Measurements from ENCODE around the gene AMBRA1.
A peak's percentile ranks its signal among the peaks of the same experiment; 100 is the strongest.
"Not testable (repeated sequence)": the region's sequence is repeated elsewhere in the genome, so short reads cannot be mapped to it uniquely, and the experiment has no call there.

The AMBRA1 gene

DNA sequence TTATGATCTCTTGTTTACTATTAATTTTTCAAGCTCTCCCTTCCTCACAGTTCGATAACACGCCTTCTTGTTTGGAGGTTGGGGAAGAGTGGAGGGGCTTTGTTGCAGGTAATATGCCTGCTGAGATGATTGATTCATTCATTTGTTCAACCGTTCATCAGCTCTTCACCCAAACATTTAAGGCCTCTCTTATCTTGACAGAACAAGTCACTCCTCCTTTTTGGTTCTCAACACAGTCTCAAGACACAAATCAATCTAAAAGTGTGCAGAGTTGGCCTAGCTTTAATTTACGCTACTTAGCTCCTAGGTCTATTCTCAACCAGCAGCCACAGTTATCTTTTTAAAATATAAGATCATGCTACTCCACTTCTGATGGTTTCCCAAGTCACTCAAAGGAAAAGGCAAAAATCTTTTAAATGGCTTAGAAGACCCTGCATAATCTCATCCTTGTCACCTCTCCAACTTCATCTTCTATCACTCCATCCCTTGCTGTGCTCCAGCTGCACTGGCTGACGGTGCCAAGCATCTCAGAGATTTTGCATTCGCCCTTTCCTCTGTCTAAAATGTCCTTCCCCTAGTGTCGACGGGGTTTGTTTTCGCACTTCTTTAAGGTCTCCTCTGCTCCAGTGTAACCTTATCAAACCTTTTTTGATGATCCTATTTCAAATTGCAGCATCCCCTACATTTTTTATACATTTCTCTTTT lies 60.3 kb downstream of the AMBRA1 start:
- no peak for DNase-seq (ENCODE audit: low read depth)

DNA sequence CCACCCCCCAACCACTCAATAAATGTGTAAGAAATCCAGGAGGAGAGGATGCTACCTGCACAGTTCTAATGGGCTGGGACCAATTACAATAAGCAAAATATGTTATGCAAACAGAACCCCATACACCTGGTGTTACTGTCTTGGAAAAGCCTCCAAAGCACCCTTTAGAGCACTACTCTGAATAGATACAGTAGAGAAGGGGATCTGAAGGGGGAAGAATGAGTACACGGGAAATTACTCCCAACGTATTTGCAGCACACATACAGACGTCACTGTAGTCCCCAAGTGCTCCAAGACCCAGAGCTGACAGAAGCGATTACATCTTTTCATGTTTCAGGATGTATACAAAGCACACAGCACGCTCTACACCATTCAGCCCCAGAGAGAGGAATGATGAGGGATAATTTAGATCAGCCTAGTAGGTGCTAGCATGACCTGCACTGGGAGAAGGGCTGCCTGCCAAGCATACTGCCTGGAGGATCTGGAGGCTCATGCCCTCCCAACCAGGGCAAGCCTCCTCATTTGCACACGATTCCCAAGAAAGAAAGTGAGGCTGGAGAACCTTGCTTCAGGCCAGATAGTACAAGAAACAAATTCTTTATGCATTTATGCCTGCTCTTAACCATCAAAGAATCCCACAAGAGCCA lies 63.8 kb downstream of the AMBRA1 start:
- DNase-seq (ENCODE audit: low read depth), result no peak

DNA sequence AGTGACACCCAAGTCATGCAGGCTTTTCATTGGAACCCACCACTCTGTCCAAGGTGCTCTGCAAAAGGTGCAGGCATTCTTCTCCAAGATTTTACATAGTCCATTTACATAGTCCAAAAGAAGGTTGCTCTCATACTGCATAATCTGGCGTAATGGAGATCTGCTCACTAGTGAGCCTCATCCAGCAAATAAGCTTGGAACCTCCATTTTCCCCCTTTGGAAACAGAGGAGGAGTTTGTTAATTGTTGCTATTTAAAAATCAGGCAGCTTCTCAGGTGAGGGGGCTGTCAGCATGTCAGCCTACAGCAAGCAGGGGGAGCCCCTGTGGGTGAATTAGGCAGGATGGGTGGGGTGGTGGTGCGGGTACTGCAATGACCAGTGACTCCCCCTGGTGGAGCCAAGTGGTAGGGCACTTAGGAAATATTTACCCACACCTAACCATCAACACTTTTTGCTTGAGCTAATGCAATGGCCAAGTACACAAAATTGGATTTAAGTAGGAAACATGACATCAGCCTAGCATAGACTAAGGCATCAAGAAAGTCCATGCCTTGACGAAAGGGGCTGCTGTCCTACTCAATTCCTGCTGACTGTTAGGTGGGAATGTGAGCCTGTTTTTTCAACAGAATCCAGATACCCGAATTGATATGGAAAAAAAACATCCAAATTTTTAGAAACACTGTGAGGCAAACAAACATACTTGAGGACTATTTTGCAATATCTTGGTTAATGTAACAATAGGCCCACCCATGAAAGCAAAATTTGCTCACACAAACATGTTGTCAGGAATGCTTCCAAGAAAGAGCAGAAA lies 64.5 kb downstream of the AMBRA1 start:
- peak; percentile 43 for DNase-seq (ENCODE audit: low read depth)

DNA sequence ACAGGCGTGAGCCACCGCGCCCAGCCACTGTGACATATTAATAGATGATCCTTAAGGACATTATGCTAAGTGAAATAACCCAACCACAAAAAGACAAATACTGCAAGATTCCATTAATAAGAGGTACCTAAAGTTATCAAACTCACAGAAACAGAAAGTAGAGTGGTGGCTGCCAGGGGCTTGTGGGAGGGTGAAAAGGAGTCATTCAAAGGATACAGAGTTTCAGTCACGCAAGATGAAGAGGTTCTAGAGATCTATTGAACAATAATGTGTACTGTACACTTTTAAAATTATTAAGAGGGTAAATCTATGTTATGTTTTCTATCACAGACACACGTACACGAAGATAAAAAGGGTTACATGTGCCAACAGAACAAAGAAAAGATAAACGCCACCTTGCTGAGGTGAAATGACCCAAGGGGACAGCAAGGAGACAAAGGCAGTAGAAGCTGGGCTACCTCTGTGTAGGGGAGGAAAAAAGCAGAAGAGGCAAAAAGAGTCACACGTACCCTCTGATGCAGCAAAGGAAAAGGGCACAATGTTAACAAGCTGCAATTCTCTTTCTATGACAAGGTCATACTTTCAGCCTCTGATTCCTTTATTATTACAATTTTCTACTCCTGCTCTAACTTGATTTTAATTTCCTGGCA lies 65.3 kb downstream of the AMBRA1 start:
- no peak for DNase-seq (ENCODE audit: low read depth)

DNA sequence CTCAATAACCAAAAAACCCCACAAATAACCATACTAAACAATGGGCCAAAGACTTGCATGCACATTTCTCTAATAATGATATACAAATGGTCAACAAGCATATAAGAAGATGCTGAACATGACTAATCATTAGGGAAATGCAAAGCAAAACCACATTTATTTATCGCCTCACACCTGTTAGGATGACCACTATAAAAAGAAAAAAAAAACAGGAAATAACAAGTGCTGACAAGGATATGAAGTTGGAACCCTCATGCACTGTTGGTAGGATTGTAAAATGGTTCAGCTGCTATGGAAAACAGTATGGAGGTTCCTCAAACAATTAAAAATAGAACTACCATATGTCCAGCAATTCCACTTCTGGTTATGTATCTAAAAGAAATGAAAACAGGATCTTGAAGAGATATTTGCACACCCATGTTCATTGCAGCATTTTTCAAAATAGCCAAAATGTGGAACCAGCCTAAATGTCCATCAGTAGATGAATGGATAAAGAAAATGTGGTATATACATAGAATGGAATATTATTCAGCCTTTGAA lies 66.2 kb downstream of the AMBRA1 start:
- DNase-seq (ENCODE audit: low read depth), result no peak

DNA sequence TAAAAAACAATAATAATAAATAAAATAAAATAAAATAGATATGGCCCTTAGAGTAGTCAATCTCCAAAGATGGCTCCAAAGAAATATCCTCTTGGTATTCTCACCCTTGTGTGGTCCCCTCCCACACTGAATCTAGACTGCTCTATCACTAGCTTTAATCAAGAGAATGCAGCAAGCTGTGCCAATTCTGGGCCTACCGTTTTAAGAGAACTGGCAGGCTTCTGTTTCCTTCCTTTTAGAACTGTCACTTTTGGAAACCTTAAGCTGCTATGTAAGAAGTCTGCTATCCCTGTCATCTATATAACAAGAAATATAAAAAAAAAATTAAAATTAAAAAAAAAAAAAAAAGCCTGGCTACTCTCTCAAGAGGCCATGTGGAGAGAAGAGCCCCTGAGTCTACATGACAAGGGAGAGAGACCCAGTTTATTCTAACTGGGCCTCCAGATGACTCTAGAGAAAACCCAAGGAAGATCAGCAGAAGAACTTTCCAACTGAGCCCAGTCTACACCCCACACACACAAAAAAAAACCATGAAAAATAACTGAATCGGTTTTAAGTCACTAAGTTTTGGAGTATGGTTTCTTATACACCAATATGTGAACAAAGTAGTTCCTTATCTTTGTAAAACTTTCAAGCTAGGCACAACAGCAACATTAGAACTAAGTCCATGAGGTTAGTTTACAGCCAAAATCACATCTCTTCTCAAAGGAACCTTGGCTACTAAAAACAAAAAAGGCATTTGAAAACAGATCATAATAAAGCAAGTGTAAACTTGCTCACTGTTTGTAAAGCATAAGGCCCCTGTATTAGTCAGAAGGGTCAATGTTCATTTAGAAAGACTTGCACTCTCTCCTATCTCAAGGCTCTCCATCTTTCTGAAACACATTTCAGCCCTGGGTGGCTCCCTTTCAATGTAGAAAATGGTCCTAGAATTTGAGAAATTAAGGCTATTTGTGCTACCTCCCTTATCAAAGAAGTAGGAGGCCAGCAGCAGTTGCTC lies 67.3 kb downstream of the AMBRA1 start:
- DNase-seq (ENCODE audit: low read depth), result no peak

DNA sequence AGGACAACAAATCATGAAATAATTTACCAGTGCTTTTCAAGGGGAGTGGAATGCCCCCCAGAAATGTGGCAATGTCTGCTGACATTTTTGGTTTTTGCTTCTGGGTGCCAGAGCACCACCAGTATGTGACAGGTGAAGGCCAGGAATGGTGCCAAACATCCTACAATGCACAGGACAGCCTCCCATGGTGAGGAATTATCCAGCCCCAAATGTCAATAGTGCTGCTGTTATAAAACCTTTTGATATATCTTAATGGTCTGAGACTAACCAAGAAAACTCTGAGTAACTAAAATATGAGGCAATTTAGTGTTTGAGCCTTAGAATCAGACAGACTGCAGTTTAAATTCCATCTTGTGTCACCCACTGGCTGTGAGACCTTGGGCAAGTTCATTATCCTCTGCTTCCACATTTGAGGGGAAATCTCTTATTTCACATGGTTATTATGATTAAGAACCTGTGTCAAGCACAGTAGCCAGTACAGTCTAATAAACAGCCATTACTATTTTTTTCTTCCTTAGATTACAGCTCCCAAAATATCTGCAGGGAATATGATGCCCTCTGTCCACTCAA lies 69.5 kb downstream of the AMBRA1 start:
- DNase-seq (ENCODE audit: low read depth), result no peak

DNA sequence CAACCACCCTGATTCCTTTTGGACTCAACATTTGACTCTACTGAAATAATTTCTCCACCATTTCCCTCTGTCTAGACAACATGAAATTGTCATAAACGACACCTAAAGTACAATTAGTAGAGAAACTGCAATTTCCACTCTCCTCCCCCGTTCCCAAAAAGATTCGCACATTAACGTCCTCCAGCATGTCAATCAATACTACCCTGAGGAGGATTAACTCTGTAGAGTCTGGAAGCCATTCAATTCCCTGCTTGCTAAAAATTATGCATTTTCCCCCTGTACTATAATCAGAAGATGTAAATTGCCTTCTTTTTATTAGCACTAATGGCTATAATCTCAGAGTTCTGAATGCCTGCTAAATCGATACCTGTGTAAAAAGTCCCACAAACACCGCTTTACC lies 70.5 kb downstream of the AMBRA1 start:
- DNase-seq (ENCODE audit: low read depth), result no peak

DNA sequence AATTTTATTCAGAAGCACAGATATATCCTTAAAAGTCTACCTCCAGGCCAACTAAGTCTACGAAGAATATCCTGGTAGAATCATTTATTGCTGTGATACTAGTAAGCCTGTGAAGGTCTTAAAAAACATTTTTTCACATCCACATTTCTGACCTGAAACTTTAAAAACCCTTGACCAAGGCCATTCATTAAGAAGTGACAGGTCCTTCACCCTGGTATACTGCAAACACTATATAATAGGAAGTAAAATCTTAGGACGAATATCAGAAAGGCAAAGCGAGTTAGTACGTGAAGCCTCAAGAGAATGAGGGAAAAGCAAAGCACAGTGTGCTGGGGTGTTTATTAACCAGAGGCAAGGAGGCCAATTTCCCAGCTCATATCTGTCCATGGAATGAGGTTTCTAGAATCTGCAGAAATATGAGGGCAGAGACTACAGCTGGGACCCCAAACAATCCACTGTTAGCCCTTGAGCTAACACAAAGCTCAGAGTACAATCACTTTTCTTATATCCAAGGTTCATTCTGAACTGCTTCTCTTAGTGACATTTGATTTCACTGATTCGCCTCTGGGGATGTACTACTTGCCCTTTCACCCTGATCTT lies 71.0 kb downstream of the AMBRA1 start:
- DNase-seq (ENCODE audit: low read depth), result no peak

DNA sequence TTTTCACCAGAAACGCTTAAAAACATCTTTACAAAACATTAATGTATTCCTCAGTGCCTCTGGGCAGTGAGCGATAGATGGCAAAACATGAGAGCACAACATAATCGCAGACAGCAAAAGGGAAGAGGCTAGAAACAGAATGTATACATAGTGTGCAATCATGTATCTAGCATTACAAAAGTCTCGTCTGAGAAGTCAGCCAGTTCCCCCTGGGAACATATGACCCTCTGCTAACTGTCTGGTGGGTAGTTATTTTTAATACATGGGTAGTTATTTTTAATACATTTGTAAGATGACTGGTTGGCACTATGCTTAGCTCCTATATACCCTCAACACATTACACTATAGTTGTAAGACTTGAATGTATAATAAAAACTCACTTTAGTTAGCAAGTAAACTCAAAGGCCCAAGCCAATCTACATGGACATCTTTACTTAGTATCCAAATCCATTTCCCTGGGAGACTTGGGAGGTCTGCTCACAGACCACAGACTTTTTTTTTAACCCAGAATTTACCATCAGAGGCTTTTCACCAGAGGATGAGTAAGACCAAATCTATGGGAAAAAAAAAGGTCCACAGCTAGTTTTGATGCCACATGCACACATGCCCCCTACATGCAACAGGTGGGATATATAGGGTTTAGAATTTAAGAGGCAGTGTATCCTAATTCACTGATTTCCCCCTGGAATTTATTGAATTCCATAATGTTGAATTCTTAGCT lies 71.7 kb downstream of the AMBRA1 start:
- DNase-seq (ENCODE audit: low read depth), result no peak

DNA sequence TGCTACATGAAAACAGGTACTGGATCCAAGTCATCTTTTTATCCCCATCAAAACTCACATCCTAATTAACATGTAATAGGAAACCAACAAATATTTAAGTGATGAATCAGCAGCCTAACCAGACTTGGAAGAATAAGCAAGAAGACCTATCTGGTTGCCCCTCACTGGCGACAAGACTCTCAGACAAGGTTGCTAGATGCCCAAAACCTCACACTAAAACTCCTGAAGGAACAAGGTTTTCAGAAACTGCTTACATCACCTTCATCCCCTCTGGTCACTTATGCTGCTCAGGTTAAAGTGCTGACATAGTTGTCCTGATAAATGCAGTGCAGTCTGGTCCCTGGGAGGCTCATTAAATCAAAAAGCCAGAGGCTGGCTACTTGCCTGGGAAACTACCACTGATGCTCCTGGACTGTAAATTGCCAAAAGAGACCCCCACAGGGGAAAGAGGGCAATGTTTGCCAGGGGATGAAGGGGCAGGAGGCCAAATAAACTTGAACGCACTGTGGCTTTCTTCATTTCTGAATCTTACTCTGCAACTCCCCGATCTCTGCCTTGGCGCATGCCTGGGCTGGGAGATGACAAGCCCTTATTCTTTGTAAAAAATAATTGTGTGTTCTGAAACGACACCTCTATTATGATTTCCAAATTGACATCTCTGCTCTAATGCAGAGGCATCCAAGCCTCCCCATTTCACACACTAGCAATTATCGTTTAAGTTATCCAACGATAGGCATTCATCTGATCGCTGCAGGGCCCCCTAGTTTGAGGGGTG lies 72.7 kb downstream of the AMBRA1 start:
- DNase-seq (ENCODE audit: low read depth), result no peak

DNA sequence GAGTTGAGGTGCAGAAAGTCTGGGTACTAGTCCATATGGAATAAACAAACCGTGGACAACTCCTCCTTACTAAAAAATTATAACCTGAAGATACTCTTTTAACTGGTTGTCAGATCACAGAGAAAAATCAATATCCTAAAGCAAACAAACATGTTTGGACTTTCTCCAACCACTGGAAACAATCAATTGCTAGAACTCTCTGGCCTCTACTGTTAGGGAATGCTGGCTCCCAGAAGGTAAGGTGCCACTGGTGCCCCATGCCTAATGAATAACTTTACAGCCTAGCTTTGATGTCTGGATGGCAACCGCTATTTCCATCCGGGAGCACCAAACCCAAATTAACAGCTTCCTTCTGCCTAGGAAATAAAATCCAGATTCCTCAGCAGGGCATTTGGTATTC lies 74.5 kb downstream of the AMBRA1 start:
- DNase-seq (ENCODE audit: low read depth), result no peak

DNA sequence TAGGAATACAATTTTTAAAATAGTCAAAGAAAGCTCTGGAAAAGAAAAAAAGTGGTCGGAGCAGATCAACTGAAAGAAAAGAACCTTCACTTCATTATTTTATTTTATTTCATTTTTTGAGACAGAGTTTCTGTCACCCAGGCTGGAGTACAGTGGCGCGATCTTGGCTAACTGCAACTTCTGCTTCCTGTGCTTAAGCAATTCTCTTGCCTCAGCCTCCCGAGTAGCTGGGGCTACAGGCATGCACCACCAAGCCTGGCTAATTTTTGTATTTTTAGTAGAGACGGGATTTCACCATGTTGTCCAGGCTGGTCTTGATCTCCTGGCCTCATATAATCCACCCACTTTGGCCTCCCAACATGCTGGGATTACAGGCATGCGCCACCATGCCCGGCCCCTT lies 74.9 kb downstream of the AMBRA1 start:
- DNase-seq (ENCODE audit: low read depth), result not testable (repeated sequence)

DNA sequence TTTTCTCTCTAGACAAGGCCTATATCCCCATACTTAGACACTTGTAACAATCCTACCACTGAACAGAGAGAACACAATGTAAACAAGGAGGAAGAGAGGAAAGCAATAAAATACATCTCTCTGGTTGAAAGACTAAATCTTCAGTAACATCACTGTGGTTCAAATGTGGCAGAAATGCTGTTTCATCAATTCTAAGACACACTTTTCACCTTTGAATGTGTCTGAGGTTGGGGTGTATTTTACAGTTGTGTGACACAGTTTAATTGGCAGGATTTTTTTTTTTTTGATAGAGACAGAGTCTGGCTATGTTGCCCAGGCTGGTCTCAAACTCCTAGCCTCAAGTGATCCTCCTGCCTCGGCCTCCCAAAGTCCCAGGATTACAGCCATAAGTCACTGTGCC lies 79.5 kb downstream of the AMBRA1 start:
- no peak for DNase-seq (ENCODE audit: low read depth)

DNA sequence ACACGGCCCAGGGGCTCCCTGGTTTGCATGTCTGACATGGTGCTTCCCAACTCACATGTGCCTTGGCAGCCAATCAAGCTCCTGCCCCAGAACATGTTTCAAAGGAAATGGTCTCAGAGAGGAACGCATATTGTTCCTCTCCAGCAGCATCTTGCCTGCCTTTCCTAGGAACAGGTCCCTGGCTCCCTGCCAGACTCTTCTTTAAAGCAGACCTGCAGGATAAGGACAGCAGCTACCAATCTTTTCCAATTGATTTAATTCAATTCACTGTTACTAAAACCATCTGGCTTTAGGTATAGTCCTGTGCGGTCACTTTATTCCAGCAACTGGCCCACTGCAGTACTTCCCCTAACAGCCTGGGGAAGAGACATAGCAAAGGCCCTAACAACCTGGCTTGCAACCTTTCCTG lies 79.9 kb downstream of the AMBRA1 start:
- DNase-seq (ENCODE audit: low read depth), result no peak

DNA sequence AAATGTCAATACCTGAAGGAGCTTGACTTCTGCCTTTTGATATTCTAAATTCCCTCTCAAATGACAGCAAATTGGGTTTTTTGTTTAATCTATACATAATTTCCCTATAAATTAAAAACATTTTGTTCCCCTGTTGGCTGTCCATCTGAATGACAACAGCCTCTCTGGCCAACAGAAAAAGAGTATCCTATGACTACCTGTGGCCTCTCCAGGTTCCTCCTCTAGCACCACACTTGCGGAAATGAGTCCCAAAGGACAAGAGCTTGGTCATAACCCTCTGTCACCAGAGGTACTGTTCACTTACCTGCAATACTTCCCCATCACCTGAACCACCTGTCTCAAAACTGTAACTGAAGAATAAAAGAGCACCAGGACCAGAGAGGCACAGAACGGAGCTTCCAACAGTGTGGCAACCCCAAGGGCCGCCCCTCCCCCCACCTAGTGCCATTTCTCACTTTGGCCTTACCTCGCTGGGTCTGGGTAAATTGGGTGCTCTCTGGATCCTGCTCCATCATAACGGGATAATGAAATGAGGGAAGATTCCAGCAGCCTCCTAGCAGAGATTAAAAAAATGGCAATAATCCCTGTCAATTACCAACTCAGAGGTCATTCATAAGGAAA lies 81.5 kb downstream of the AMBRA1 start:
- no peak for DNase-seq (ENCODE audit: low read depth)

DNA sequence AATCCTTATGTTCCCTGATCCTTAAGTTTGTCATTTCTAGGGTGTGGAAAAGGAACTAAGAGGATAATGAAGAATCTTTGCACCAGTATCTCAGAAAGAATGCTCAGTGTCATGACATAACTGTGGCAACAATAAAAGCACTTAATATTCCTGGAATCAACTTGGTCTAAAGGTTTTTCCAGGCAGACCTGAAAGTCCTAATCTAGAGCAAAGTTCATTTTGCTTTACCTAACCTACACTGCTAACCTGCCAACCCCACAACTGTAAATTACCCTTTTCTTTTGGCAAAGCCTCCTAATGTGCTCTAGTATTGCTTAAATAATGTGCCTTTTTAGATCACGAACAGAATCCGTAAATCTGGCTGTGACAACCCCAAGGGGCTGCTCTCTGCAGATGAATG lies 82.5 kb downstream of the AMBRA1 start:
- DNase-seq (ENCODE audit: low read depth), result no peak

DNA sequence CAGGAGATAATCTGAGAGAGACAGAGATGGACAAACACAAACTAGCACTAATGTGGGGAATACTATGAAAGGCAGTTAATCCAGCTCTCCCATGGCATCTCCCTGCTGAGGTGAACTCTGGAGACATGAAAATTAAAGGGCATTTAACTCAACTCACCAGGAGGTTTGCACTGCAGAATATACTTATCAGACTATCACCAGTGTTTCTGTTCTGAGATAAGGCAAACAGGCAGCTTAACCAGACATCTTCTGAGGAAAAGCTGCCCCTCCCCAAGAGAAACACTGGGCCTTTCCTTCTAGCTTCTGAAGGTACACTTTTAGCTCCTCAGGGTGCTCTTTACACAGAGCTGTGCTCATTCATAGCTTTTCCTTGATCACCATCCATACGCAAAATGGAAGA lies 85.5 kb downstream of the AMBRA1 start:
- no peak for DNase-seq (ENCODE audit: low read depth)

DNA sequence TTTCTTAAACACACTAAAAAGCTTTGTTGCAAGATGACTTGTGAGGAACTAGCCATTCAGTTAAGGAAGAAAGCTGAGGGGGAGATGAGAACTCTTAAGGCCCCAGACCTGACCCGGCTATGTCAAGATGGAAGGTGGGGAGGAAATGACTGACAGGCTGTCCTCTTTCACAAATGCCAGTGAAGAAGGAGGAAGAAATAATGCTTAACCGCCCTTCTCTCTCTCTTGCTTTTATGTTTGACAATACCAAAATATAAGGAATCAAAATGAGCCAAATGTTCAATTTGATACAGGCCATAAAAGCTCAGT lies 87.4 kb downstream of the AMBRA1 start:
- no peak for DNase-seq (ENCODE audit: low read depth)

Data from fibroblast of the conjunctiva (primary cell).